DND-41 (cell line): Measurements from ENCODE around the gene NUDT12.

ENCODE experiments used
- ATAC-seq: fragments of 200-7000 bp; cut with Tn5 transposase; 3 replicates; pipeline ENCODE4 v1.9.1; 2021; ENCODE audit warnings: low read depth; ENCODE audit not compliant: insufficient read depth
- DNase-seq: peaks from one replicate; pipeline ENCODE4 v3.0.0-alpha.2; 2020
- H2AFZ ChIP-seq: 2 replicates; pipeline ENCODE4 v1.6.0; 2012; ENCODE audit warnings: low read depth, low read length
- H3K27ac ChIP-seq: 2 replicates; pipeline ENCODE4 v1.5.1; 2012; ENCODE audit warnings: low read length, inconsistent platforms
- H3K27me3 ChIP-seq: fragments of 200-600 bp; sonication (generic); 2 replicates; pipeline ENCODE4 v1.6.0; 2012; ENCODE audit warnings: low read length, mild to moderate bottlenecking, inconsistent platforms; ENCODE audit not compliant: insufficient read depth, poor library complexity
- H3K36me3 ChIP-seq: 2 replicates; pipeline ENCODE4 v1.5.1; 2012; ENCODE audit warnings: low read length, inconsistent platforms; ENCODE audit not compliant: insufficient read depth
- H3K4me1 ChIP-seq: 2 replicates; pipeline ENCODE4 v1.5.1; 2012; ENCODE audit warnings: mild to moderate bottlenecking, low read length; ENCODE audit not compliant: insufficient read depth
- H3K4me2 ChIP-seq: 2 replicates; pipeline ENCODE4 v1.6.0; 2012; ENCODE audit warnings: mild to moderate bottlenecking, moderate library complexity, low read length, inconsistent platforms; ENCODE audit not compliant: insufficient read depth
- H3K4me3 ChIP-seq, 2 experiments: fragments of 200-600 bp in 1 of 2; shearing (Covaris generic) in 1 of 2; 2 replicates each; pipeline ENCODE4 v1.5.1; 2012 to 2016; ENCODE audit warnings: inconsistent platforms in 2 of 2, low read length in 2 of 2, mild to moderate bottlenecking in 2 of 2, low read depth in 1 of 2, moderate library complexity in 1 of 2
- H3K79me2 ChIP-seq: 2 replicates; pipeline ENCODE4 v1.6.0; 2012; ENCODE audit warnings: low read length, inconsistent platforms; ENCODE audit not compliant: insufficient read depth
- H3K9ac ChIP-seq: 2 replicates; pipeline ENCODE4 v1.6.0; 2012; ENCODE audit warnings: low read depth, mild to moderate bottlenecking, inconsistent platforms, low read length, moderate library complexity
- H3K9me3 ChIP-seq: 2 replicates; pipeline ENCODE4 v1.5.1; 2012; ENCODE audit warnings: low read length, moderate library complexity, mild to moderate bottlenecking, inconsistent platforms; ENCODE audit not compliant: insufficient read depth, severe bottlenecking
- H4K20me1 ChIP-seq: 2 replicates; pipeline ENCODE4 v1.6.0; 2012; ENCODE audit warnings: low read length; ENCODE audit not compliant: insufficient read depth
- EZH2 ChIP-seq: IDR thresholded peaks from 3 replicates; pipeline ENCODE4 v1.6.1; 2012; ENCODE audit warnings: borderline replicate concordance, low read depth, mild to moderate bottlenecking, moderate library complexity, low read length, inconsistent platforms; ENCODE audit not compliant: severe bottlenecking
- TF ChIP-seq, protein P1 (sequence below): IDR thresholded peaks from 2 replicates; pipeline ENCODE4 v1.5.1; 2012; ENCODE audit warnings: borderline replicate concordance, low read length, moderate library complexity, mild to moderate bottlenecking; ENCODE audit not compliant: poor library complexity, severe bottlenecking; ENCODE audit errors: extremely low read depth

Gene NUDT12

DNA sequence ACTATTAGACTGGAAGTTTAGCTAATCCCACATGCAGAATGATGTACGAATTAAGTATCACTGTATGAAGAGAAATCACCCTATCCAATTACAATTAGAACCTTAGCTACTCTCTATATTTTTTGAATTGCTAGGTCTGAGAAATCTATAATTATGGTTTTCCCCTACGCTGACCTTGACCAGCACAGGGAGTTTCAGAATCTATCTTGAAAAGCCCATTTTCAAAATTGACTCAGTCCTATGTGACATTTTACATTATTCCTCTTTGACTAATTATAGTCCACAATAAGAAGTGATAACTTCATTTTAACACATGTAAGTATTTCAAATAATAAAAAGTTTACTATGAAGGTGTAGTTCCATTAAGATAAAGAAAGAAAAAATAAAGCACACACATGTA lies 21.5 kb downstream of the NUDT12 start:
- DNase-seq (no peak), ATAC-seq (no peak)
- H3K79me2 ChIP-seq, result no peaks in the 10 kb centered on the region
- no peaks in the 10 kb centered on the region for H4K20me1 ChIP-seq
- H3K4me1 ChIP-seq, result no peaks in the 10 kb centered on the region
- peaks cover 8% of the 10 kb centered on the region for H3K27me3 ChIP-seq
- no peak overlapping the region for H3K4me3 ChIP-seq
- TF ChIP-seq, protein P1, sequence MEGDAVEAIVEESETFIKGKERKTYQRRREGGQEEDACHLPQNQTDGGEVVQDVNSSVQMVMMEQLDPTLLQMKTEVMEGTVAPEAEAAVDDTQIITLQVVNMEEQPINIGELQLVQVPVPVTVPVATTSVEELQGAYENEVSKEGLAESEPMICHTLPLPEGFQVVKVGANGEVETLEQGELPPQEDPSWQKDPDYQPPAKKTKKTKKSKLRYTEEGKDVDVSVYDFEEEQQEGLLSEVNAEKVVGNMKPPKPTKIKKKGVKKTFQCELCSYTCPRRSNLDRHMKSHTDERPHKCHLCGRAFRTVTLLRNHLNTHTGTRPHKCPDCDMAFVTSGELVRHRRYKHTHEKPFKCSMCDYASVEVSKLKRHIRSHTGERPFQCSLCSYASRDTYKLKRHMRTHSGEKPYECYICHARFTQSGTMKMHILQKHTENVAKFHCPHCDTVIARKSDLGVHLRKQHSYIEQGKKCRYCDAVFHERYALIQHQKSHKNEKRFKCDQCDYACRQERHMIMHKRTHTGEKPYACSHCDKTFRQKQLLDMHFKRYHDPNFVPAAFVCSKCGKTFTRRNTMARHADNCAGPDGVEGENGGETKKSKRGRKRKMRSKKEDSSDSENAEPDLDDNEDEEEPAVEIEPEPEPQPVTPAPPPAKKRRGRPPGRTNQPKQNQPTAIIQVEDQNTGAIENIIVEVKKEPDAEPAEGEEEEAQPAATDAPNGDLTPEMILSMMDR, result no peak
- no peak for TF ChIP-seq EZH2
- no peak overlapping the region for H3K27ac ChIP-seq
- no peaks in the 10 kb centered on the region for H3K9me3 ChIP-seq
- no peak overlapping the region for H3K9ac ChIP-seq
- H3K4me2 ChIP-seq, result no peak overlapping the region
- no peak overlapping the region for H2AFZ ChIP-seq
- no peaks in the 10 kb centered on the region for H3K36me3 ChIP-seq

DNA sequence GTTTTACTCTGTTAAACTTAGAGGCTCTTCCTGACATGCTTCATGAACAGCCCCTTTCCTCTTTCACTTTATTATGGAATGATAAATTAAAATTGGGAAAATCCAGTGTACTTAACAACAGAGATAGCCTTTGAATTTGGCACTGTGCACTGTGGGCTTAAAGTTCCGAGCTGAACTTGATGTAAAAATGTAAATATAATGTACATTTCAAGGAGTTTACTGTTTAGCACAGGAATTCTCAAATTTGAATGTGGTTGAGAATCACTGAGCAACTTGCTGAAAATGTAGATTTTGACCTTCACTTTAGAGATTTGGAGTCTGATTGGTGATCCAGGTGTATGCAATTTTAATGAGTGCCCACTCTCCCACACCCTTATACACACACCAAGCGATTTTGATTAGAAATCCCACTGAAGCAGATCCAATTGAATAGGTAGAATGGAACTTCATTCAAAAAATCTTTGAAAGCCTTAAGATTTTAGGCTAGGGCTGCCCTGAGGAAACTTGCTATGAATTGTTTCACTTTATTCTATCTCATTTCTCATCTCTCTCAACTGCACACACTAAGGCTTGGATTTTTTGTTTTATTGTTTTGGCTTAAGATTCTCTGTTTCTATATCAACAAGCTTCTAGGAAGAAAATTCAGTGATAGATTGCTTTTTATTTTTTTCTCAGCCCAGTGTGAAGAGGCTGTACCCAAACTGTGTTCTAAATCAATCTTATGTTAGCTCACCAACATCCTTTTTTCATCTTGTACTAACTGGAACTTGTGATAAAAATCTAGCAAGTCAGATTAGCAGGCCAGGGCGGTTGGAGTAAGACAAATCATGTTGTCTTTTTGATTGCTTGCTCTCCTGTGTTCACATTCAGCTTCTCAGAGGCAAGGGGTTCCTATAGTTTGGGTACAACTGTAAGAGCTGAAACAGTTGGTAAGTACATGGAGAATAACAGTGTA lies 22.9 kb downstream of the NUDT12 start:
- Histone ChIP-seq H3K4me3 (no peak overlapping the region), H3K27ac (no peak overlapping the region), H3K79me2 (no peaks in the 10 kb centered on the region), H3K36me3 (no peaks in the 10 kb centered on the region), H3K27me3 (peaks cover 8% of the 10 kb centered on the region), H3K9ac (no peak overlapping the region), H3K4me1 (no peaks in the 10 kb centered on the region), H4K20me1 (no peaks in the 10 kb centered on the region), H3K9me3 (no peaks in the 10 kb centered on the region), H3K4me2 (no peak overlapping the region), H2AFZ (no peak overlapping the region)
- DNase-seq (no peak), ATAC-seq (no peak)
- no peak for TF ChIP-seq EZH2
- TF ChIP-seq, protein P1, result no peak

DNA sequence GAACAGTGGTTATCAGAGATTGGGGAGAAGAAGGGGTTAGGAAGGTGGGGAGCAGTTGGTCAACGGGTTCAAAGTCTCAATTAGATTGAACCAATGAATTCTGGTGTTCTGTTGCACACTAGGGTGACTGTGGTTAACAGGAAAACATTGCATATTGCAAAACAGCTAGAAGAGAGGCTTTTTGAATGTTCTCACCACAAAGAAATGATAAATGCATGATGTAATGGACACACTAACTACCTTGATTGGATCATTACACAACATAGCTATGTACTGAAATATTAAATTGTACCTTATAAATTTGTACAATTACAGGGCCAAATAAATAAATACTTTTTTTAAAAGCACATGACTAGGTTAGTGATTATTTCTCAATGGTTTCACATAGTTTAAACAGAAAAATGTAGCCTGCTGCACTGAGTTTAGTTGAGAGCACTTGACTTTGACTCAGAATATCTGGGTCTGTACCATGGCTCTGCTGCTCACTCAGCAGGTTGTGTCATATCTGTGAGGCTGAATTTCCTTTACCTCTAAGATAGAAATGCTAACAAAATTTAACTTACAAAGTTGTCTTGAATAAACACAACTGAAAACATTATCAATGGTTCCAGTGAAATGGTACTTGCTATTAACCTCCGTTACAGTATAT lies 30.4 kb downstream of the NUDT12 start:
- no peaks in the 10 kb centered on the region for H3K36me3 ChIP-seq
- TF ChIP-seq EZH2, result no peak
- TF ChIP-seq, protein P1, result no peak
- H3K9me3 ChIP-seq, result no peaks in the 10 kb centered on the region

More for the DNA sequence above, 30.4 kb downstream of the NUDT12 start:
- H3K27me3 ChIP-seq, result no peaks in the 10 kb centered on the region
- no peaks in the 10 kb centered on the region for H3K4me1 ChIP-seq
- no peak for ATAC-seq
- no peak overlapping the region for H3K4me3 ChIP-seq
- H3K9ac ChIP-seq, result no peak overlapping the region
- no peaks in the 10 kb centered on the region for H3K79me2 ChIP-seq
- H3K4me2 ChIP-seq, result no peak overlapping the region
- H4K20me1 ChIP-seq, result no peaks in the 10 kb centered on the region
- no peak for DNase-seq
- no peak overlapping the region for H3K27ac ChIP-seq
- H2AFZ ChIP-seq, result no peak overlapping the region
